Vagina (tissue), 2 donors: ENCODE results near the gene MEST. TPM values are rescaled to one million over a fixed set of nuclear protein-coding genes. Genes with fewer than 3 reads are reported as not detected.

ENCODE experiments used
- DNase-seq, 2 donors: peaks; one replicate each; pipeline ENCODE4 v3.0.0-alpha.2; 2017; ENCODE audit errors: extremely low spot score in 2 of 2
- H3K27ac ChIP-seq: fragments of 200-600 bp; sonication (generic); one replicate; pipeline ENCODE4 v1.5.1; 2019
- H3K27me3 ChIP-seq: fragments of 200-600 bp; sonication (generic); one replicate; pipeline ENCODE4 v1.5.1; 2019
- H3K36me3 ChIP-seq, 2 donors: fragments of 200-600 bp; sonication (generic); one replicate each; pipeline ENCODE4 v1.5.1; 2017 to 2019
- H3K4me1 ChIP-seq: fragments of 200-600 bp; sonication (generic); one replicate; pipeline ENCODE4 v1.5.1; 2019
- H3K4me3 ChIP-seq, 2 donors: fragments of 200-600 bp; sonication (generic); 1 replicate in 1 of 2; 2 replicates in 1 of 2; pipeline ENCODE4 v1.5.1; 2016 to 2019
- H3K9me3 ChIP-seq: fragments of 200-600 bp; sonication (generic); one replicate; pipeline ENCODE4 v1.5.1; 2019
- POLR2A ChIP-seq, 2 donors: fragments of 450-650 bp; IDR thresholded peaks; one replicate each; pipeline ENCODE4 v1.6.1; 2017; ENCODE audit warnings: antibody characterized with exemption in 2 of 2, mild to moderate bottlenecking in 2 of 2, moderate library complexity in 2 of 2
- POLR2AphosphoS5 ChIP-seq, 2 donors: sonication (generic); formaldehyde crosslinking; IDR thresholded peaks; one replicate each; pipeline ENCODE4 v1.9.0; 2017; ENCODE audit warnings: antibody characterized with exemption in 2 of 2, mild to moderate bottlenecking in 2 of 2, low read depth in 1 of 2; ENCODE audit not compliant: insufficient read depth in 1 of 2
- intact Hi-C: fragments of 100-400 bp; cut with DNase I; formaldehyde crosslinking; loops from one replicate; pipeline ENCODE4 v1.15.1; 2023
- total RNA-seq: library from RNA; depleted of rRNA; stranded (reverse); fragments of >200 nt; gene quantifications from one replicate; pipeline ENCODE4 v1.2.3, GENCODE V29; 2016
- TF ChIP-seq, protein P1 (sequence below), 3 experiments: fragments of 450-650 bp in 2 of 3; fragments of 200-600 bp in 1 of 3; sonication (generic) in 1 of 3; IDR thresholded peaks; one replicate each; pipeline ENCODE4 v1.5.1; 2017 to 2019; ENCODE audit warnings: antibody characterized with exemption in 3 of 3, mild to moderate bottlenecking in 2 of 3, moderate library complexity in 2 of 3

MEST gene
- total RNA-seq, 1 donor from 2014 or later = 28.5 TPM

DNA sequence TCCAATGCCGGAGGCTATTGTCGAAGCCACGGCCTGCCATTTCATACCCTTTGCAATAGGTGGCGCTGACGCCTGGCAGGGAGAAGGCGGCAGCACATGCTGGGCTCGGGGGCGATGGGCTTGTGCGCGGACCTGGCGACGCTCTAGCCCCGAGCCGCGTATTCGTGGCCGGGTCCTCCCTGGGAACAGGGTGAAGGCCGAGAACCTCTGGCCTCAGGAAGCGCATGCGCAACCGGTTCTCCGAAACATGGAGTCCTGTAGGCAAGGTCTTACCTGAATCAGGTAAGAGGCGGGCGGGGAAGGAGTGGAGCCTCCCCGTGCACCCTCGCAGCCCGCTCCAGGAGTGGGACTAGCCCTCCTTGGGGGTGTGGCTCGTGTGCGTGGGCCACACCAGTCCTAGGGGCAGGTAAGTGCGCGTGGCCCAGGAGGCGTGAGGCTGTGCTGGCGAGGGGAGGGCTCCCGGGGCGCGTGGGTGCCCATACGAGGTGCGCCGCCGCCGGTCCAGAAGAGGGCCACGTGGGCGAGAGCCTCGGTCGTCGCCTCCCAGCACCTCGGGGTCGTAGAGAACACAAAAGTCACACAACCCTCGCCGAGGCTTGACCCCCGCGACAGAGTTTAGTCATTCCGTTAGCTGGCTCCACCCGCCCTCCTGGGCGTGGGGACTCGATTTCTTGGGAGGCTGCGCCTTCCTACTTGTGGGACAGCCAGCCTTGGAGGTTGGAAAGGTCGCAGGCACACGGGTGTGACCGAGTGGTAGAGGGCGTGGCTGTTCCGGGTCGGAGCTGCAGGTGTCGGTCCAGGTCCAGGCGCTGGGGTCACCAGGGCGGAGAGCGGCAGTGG lies 5.6 kb upstream of the MEST start:
- Histone ChIP-seq H3K4me3 (peak overlapping the region; percentile 41 to 53), H3K9me3 (no peaks in the 10 kb centered on the region), H3K36me3 (no peaks in the 10 kb centered on the region), H3K27me3 (no peaks in the 10 kb centered on the region), H3K4me1 (peaks cover 28% of the 10 kb centered on the region), H3K27ac (no peak overlapping the region)
- intact Hi-C loops = no loop called here
- DNase-seq = no peak
- TF ChIP-seq, protein P1, sequence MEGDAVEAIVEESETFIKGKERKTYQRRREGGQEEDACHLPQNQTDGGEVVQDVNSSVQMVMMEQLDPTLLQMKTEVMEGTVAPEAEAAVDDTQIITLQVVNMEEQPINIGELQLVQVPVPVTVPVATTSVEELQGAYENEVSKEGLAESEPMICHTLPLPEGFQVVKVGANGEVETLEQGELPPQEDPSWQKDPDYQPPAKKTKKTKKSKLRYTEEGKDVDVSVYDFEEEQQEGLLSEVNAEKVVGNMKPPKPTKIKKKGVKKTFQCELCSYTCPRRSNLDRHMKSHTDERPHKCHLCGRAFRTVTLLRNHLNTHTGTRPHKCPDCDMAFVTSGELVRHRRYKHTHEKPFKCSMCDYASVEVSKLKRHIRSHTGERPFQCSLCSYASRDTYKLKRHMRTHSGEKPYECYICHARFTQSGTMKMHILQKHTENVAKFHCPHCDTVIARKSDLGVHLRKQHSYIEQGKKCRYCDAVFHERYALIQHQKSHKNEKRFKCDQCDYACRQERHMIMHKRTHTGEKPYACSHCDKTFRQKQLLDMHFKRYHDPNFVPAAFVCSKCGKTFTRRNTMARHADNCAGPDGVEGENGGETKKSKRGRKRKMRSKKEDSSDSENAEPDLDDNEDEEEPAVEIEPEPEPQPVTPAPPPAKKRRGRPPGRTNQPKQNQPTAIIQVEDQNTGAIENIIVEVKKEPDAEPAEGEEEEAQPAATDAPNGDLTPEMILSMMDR (IDR thresholded peaks at IDR 0.05) = peak in 1 of 3 experiments; percentile 35
- TF ChIP-seq POLR2AphosphoS5 (IDR thresholded peaks at IDR 0.05; ENCODE audit: insufficient read depth in 1 of 2, low read depth in 1 of 2) (peak in 1 of 2 donors; percentile 20), POLR2A (IDR thresholded peaks at IDR 0.05) (no peak)

- Histone ChIP-seq H3K27ac (no peak overlapping the region), H3K4me1 (peaks cover 32% of the 10 kb centered on the region), H3K36me3 (no peaks in the 10 kb centered on the region), H3K27me3 (no peaks in the 10 kb centered on the region), H3K9me3 (no peaks in the 10 kb centered on the region), H3K4me3 (peak overlapping the region; percentile 41 to 53)
- no peak for DNase-seq
- TF ChIP-seq POLR2A (IDR thresholded peaks at IDR 0.05) = no peak
- TF ChIP-seq, protein P1 (IDR thresholded peaks at IDR 0.05) = no peak
- TF ChIP-seq POLR2AphosphoS5 (IDR thresholded peaks at IDR 0.05; ENCODE audit: insufficient read depth in 1 of 2, low read depth in 1 of 2) = no peak
- intact Hi-C loops = no loop called here
Measured at GRCh38 chr7:130486954-130487436, 4.9 kb upstream of the MEST start.

GRCh38 chr7:130488392-130489139 lies 3.3 kb upstream of the MEST start:
- H3K27me3 ChIP-seq = no peaks in the 10 kb centered on the region
- H3K4me1 ChIP-seq = peaks cover 32% of the 10 kb centered on the region
- no peaks in the 10 kb centered on the region for H3K9me3 ChIP-seq
- intact Hi-C loops = no loop called here
- DNase-seq = no peak
- H3K4me3 ChIP-seq = no peak overlapping the region
- TF ChIP-seq POLR2AphosphoS5 (IDR thresholded peaks at IDR 0.05; ENCODE audit: insufficient read depth in 1 of 2, low read depth in 1 of 2) = no peak
- no peak for TF ChIP-seq POLR2A (IDR thresholded peaks at IDR 0.05)
- TF ChIP-seq, protein P1 (IDR thresholded peaks at IDR 0.05) = no peak
- no peak overlapping the region for H3K27ac ChIP-seq
- H3K36me3 ChIP-seq = no peaks in the 10 kb centered on the region

GRCh38 chr7:130489140-130489983 lies 2.5 kb upstream of the MEST start:
- no peaks in the 10 kb centered on the region for H3K36me3 ChIP-seq
- H3K4me1 ChIP-seq = peaks cover 32% of the 10 kb centered on the region
- TF ChIP-seq POLR2A (IDR thresholded peaks at IDR 0.05) (no peak), POLR2AphosphoS5 (IDR thresholded peaks at IDR 0.05; ENCODE audit: insufficient read depth in 1 of 2, low read depth in 1 of 2) (no peak)
- TF ChIP-seq, protein P1 (IDR thresholded peaks at IDR 0.05) = no peak
- no peaks in the 10 kb centered on the region for H3K9me3 ChIP-seq
- H3K27ac ChIP-seq = no peak overlapping the region
- no peak overlapping the region for H3K4me3 ChIP-seq
- intact Hi-C loops = no loop called here
- no peaks in the 10 kb centered on the region for H3K27me3 ChIP-seq
- no peak for DNase-seq
